ENCODE measurements around the gene CCNJL. TPM values are rescaled to one million over a fixed set of nuclear protein-coding genes. Genes with fewer than 3 reads are reported as not detected.

CCNJL gene, protein sequence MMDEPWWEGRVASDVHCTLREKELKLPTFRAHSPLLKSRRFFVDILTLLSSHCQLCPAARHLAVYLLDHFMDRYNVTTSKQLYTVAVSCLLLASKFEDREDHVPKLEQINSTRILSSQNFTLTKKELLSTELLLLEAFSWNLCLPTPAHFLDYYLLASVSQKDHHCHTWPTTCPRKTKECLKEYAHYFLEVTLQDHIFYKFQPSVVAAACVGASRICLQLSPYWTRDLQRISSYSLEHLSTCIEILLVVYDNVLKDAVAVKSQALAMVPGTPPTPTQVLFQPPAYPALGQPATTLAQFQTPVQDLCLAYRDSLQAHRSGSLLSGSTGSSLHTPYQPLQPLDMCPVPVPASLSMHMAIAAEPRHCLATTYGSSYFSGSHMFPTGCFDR
- 4.1 and 4.9 TPM in 2 replicates for total RNA-seq

DNA sequence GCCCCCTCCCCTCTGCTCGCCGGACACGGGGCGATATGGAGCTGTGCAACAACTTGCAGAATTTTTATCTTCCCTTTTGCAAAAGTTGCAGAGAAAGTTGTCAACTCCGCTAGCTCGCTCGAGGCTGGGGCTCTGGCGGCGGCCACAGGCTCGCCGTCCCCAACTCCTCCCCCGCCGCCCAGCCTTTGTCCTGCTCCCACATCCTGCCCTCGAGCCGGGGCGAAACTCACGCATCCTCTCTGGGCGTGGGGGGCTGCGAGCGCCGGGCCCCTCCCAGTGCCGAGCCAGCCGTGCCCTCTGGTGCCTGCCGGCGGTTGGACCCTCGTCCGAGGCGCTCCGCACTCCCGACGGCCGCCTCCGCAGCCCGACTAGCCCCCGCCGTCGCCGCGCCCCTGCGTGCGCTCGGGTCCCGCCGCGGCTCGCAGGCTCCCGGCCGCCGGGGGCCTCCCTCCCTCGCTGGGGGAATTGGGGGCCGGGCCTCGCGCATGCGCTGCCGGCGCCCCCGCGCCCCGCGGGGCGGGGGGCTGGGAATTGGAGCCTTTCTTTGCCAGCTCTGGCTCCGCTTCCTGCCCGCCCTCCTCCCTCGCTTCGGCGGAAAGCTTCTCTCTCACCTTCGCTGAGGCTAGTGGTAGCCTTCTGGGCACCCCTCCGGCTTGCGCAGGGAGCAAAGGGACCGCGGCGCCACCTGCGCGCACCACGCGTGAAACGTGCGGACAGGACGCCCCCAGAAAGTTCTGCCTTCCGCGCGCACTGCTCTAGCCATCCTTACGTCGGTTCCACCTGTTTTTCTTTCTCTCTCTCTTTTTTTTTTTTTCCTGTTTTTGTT lies at the start of gene CCNJL:
CCNJL (minus strand) TSS at position 431 of the 826 bp plus-strand sequence. CDS start 641 bp downstream, outside the sequence.

DNA sequence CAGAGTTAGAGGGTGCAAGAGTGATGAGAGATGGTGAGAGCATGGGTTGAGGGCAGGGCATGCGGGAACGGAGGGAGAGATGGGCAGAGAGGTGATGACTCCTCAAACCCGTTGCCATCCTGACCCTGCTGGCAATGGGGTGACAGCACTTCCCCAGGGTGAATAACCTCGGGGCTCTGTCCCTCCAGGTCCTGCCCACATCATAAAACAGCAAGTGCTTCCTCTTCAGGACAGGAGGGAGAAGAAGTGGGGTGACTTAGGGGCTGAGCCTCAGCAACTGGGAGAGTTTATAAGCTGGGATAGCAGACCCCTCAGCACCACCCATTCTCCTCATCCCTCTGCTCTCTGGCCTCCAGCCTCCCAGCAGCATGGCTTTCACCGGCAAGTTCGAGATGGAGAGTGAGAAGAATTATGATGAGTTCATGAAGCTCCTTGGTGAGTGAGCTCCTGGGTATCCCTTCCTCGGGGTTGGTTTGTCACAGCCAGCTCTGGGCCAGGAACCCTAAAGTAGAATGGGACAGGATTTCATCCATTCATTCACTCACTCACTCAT lies 83.1 kb downstream of the CCNJL start, which contains the start of gene FABP6:
FABP6 (plus strand) TSS at position 317 of the 553 bp plus-strand sequence; CDS start at position 369, 52 bp downstream.

Other genes with a start within 250 kb of the CCNJL start
- 14.4 and 20.1 TPM in 2 replicates for gene PWWP2A, start 193.1 kb downstream of the CCNJL start, total RNA-seq
- gene FABP6, start 83.1 kb downstream of the CCNJL start, total RNA-seq, result under 0.01 and 0.64 TPM in 2 replicates
- 0.07 TPM in 1 of 2 replicates, not detected in the other for gene C1QTNF2, start 58.1 kb upstream of the CCNJL start, total RNA-seq
- 1.7 and 3.8 TPM in 2 replicates for gene FAM200C, start 87.5 kb upstream of the CCNJL start, total RNA-seq
- gene SLU7, start 106.5 kb upstream of the CCNJL start, total RNA-seq, result 66.6 and 67.3 TPM in 2 replicates
- gene PTTG1, start 109.3 kb upstream of the CCNJL start, total RNA-seq, result 24.3 and 25.8 TPM in 2 replicates